Esophagus mucosa (tissue), 1 donor: ENCODE results near the gene HTRA3. TPM values are rescaled to one million over a fixed set of nuclear protein-coding genes. Genes with fewer than 3 reads are reported as not detected.

ENCODE experiments used
- ATAC-seq: fragments of 200-7000 bp; cut with Tn5 transposase; one replicate; pipeline ENCODE4 v1.9.1; 2020
- total RNA-seq: library from RNA; stranded (reverse); gene quantifications from one replicate; pipeline ENCODE4 v1.2.4, GENCODE V29; 2023
- donor health status: DM: yes; HTN: yes; CAD: no.

The HTRA3 gene
- total RNA-seq, 1 donor from 2014 or later = 1.0 TPM

- no peak for ATAC-seq
Observed at GRCh38 chr4:8250227-8250626, 19.3 kb upstream of the HTRA3 start.

- no peak for ATAC-seq
Observed at GRCh38 chr4:8250637-8251036, 18.9 kb upstream of the HTRA3 start.

GRCh38 chr4:8251110-8251883, 18.3 kb upstream of the HTRA3 start:
- no peak for ATAC-seq

- no peak for ATAC-seq
Observed at GRCh38 chr4:8252301-8253173, 17.0 kb upstream of the HTRA3 start.

- no peak for ATAC-seq
Observed at GRCh38 chr4:8254076-8254475, 15.5 kb upstream of the HTRA3 start.

GRCh38 chr4:8255698-8256441, 13.7 kb upstream of the HTRA3 start:
- peak; percentile 72 for ATAC-seq

- no peak for ATAC-seq
Observed at GRCh38 chr4:8257854-8258253, 11.7 kb upstream of the HTRA3 start.

DNA sequence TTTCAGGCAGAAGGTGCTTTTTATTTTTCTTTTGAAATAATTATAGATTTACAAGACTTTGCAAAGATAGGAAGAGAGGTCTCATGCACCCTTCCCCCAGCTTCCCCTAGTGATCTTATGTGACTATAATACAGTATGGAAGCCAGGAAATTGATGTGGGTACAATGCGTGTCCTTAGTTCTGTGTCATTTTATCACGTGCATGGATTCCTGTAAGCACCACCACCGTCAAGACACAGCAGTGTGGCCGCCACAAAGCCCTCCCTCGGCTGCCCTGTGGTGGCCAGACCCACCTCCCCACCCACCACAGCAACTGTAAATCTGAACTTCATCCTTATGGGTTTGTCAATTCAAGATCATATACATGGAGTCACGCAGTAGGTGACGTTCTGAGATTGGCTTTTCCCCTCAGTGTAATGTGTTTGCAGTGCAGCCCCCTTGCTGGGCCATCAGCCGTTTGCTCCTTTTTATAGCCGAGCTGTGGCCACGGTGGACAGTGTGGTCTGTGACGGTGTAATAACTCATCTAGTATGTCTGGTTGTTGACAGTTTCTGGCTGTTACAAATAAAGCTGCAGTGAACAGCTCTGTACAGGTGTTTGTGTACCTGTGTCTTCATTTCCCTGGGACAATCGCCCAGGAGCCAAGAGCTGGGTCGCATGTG, 10.9 kb upstream of the HTRA3 start:
- ATAC-seq = no peak

DNA sequence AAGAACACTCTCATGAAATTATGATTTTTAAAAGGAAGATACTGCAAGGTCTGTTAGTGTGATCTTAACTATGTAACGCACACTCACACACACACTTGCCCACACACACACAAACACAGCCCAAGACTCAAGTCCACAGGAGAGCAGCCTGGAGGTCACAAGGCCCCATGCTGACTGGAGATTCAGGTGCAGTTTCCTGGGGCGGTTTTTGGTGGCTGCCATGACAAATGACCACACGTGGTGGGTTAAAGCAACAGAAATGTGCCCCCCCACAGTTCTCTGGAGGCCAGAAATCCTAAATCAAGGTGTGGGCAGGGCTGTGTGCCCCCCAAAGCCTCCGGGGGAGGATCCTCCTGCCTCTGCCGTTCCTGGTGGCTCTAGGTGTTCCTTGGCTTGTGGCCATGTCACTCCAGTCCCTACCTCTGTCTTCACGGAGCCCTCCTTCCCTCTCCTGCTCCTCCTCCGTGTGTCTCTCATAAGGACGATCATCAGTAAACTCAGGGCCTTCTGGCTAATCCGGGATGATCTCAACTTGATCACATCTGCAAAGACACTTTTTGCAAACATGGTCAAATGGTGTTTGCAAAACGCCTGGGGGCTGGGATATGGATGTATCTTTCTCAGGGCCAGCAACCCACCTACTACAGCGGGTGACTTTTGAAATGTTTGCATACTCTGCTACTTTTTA, 9.7 kb upstream of the HTRA3 start:
- ATAC-seq = no peak

DNA sequence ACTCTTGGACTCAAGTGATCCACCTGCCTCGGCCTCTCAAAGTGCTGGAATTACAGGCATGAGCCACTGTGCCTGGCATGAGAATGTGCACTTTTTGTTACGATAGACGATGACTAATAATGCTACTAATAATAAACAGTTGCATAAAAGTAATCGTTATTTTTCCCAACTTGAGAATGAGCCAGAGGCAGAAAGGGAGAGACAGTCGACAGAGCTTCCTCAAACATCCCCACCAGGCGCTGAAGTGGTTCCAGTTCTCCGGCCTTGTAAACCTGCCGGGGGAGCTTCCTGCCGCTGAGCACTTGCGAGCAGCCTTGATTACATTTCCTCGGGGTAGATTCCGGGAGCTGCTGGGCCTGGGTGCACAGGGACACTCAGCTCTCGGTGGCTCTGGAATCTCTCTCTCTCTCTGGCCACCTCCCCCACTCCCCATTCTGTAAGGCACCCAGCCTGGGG, 8.9 kb upstream of the HTRA3 start:
- ATAC-seq = no peak

DNA sequence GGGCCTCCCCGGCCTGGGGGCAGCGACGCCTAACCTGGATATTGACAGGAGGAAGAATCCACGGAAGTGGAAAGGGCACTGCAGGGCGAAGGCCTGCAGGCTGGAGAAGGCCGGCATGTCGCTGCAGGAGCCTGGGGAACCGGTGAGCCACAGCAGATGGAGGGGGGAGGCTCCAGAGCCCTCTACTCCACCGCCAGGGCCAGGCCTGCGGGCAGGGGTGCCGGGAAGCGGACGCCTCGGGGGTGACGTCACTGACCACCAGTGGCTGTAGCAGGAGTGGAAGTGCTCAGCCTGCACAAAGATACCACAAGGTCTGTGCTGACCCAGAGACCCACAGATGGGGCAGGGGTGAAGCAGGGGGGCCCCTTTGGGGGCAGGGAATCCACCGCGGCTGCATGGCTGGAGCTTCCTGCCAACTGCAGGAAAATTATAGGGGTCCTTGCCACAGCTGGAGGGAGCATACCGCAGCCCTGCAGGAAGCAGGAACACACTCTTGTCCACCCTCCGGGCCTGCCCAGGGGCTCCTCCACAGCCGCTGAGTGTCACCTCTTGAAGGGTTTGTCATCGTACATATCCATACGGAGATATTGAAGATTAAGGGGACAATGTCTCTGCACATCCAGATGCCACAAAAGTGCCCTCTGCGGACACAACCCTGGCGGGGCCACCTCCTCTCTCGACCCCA, 7.6 kb upstream of the HTRA3 start:
- no peak for ATAC-seq

DNA sequence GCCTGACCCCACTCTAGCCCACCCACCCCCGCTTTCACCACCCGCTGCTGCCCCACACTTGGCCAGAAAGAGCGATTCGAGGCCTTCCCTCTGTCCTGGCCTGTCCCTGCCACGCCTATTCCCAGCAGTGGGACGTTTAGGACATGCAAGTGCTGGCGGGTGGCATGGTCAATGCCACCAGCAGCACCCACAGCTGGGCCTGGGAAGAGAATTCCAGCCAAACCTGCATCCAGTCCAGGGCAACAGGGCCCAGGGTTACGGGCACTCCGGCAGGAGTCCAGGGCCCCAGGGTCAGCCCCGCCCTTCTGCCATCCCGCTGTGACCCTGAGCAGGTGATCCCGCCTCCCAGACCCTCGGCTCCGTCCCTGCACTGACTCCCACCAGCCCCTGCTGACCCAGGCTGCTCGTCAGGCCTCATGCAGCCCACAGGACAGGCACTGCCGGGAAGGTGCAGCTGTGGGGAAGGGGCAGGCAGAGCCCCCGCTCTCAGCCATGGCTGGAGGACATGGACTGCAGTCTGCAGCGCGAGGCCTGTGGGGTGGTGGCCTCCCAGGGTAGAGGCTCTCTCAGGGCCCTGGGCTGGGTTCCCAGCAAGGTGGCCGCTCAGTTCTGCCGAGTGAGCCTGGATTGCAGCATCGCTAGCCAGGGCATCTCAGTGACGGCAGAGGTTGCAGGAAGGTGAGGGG, 6.8 kb upstream of the HTRA3 start:
- ATAC-seq = no peak

DNA sequence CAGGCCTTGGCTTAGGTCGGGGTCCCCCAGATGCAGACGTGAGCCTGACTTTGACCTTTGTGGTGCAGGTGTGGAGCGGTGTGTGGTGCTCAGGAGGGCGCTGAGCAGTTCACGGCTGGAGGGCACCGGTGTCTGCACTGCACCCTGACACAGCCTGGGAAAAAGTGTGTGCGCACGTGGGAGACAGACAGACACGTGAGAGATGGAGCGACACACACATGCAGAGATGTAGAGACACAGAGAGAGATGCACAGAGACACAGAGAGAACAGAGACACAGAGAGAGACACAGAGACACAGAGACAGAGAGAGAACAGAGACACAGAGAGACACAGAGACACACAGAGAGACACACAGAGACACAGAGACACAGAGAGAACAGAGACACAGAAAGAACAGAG, 6.2 kb upstream of the HTRA3 start:
- ATAC-seq = no peak

GRCh38 chr4:8264106-8264505, 5.4 kb upstream of the HTRA3 start:
- no peak for ATAC-seq

DNA sequence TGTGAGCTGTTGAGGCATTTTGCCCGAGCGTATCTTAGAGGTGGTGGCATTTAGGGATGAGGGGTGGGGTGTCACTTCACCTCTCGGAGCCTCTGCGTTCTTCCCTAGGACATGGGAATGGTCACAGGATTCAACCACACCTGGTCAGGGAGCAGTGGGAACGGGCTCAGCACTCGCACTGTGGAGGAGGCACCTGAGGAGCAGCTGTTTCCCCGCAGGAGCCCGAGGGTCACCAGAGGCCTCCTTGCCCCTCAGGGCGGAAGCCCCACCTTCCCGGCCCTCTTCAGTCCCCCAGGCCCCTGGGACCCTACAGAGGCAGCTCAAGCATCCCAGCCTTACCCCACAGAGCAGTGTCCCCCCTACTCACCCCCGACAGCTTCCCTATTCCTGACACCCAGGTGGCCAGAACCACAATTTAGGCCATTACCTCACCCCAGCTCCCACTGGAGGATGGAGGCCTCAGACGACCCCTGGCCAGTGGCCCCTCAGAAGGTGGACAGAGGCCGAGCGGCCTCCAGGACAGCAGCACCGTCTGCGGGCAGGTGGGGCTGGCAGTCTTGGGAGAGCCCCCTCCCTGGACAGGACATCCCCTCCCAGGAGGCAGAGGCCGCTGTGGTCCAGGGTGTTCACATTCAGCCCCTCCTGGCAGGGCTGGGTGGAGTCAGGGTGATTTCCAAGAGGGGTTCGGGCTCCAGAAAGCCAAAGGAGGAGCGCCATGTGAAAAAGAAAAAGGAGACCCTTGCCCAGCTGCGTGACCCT, 4.2 kb upstream of the HTRA3 start:
- no peak for ATAC-seq

DNA sequence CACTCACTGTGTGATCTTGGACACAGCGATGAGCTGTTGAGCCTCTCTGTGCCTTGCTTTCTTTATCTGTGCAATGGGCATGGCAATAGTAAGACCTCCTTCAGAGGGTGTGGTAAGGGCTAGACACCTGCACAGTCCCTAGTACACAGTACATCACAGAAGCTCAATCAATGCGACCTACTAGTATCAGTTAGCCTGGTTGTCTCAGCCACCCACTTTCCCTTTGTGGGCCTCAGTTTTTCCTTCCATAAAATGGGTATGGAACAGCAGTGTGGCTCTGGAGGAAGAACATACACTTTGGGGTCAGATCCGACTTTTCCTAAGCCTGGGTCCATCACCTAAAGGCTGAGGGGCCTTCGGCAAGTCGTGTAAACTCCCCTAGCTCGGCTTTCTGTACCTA, 3.5 kb upstream of the HTRA3 start:
- no peak for ATAC-seq

DNA sequence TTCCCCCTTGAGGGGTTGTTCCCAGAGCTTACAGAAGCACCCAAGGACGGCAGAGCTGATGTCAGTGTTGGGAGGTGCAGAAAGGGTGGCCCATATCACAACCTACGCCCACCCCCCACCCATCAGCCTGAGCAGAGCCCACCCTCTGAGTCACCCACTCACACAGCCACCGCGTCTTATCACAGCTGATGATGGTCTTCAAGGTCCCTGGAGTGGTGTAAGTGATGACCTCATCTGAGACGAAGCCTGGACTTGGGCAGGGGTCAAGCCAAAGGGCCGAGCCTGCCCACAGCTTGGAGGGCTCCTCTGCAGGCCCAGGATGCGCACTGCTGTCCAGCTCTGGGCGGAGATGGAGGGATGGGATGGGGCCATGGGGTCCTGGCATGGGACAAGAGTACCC, 3.0 kb upstream of the HTRA3 start:
- ATAC-seq = no peak

DNA sequence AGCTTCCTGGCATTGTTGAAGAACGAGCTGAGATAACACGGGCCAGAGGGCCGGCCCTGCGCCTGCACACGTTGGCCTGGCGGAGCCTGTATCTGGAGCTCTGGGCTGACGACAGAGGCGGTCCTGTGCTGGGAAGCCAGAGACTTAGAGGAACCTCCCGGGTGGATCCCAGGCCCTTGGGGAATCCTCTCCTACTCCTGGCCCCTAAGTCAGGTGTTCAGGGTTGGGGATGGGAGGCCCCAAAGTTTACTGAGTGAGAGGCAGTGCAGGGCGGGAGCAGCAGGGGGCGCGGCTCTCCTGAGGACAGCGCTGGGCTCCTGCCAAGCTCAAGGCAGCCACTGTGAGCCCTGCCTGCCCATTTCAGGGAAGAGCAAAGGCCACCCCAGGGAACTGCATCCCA, 2.5 kb upstream of the HTRA3 start:
- peak; percentile 75 for ATAC-seq

DNA sequence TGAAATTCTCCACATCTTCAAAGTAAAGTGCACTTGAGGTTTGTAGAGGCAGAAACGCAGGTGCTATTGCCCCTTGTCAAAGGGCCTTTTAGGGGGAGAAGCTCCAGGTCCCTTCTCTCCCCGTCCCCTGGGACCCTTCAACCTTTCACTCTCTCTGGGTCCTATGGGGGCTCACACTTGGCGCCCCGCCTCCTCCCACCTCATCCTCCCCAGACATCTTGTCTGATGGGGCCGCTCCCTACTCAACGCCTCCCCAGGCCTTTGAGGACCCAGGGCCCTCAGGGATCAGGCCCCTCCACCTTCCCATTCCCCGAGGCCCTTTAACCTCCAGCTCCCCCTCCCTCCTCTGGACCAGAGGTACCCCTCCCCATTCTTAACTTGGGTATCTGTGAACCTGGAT, 1.3 kb upstream of the HTRA3 start:
- ATAC-seq = no peak
